ENCODE results near the gene C16orf46.

C16orf46 gene

GRCh38 chr16:81018496-81018895, 58.5 kb downstream of the C16orf46 start:
- DNase-seq (ENCODE audit: low read depth): no peak
- TF ChIP-seq, protein P1, sequence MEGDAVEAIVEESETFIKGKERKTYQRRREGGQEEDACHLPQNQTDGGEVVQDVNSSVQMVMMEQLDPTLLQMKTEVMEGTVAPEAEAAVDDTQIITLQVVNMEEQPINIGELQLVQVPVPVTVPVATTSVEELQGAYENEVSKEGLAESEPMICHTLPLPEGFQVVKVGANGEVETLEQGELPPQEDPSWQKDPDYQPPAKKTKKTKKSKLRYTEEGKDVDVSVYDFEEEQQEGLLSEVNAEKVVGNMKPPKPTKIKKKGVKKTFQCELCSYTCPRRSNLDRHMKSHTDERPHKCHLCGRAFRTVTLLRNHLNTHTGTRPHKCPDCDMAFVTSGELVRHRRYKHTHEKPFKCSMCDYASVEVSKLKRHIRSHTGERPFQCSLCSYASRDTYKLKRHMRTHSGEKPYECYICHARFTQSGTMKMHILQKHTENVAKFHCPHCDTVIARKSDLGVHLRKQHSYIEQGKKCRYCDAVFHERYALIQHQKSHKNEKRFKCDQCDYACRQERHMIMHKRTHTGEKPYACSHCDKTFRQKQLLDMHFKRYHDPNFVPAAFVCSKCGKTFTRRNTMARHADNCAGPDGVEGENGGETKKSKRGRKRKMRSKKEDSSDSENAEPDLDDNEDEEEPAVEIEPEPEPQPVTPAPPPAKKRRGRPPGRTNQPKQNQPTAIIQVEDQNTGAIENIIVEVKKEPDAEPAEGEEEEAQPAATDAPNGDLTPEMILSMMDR (IDR thresholded peaks at IDR 0.05; ENCODE audit: low read depth, low read length, missing control alignments): no peak
- H3K4me3 ChIP-seq (ENCODE audit: low read depth, low read length): no peak overlapping the region

GRCh38 chr16:81014672-81015071, 62.4 kb downstream of the C16orf46 start:
- TF ChIP-seq, protein P1 (IDR thresholded peaks at IDR 0.05; ENCODE audit: low read depth, low read length, missing control alignments): no peak
- DNase-seq (ENCODE audit: low read depth): no peak
- no peak overlapping the region for H3K4me3 ChIP-seq (ENCODE audit: low read depth, low read length)

DNA sequence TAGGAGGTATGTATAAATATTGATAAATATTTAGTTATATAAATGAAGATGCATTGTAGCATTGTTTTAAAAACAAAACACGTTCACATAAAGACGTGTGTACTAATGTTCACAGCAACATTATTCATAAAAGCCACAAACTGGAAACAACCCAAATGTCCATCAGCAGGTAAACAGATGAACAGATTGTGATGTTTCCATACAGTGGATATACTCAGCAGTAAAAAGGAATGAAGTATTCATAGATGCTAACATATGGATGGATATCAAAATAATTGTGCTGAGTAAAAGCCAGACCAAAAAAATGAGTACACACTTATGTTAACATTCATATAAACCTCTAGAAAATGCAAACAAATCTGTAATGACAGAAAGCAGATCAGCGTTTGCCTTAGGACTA, 64.1 kb downstream of the C16orf46 start:
- DNase-seq (ENCODE audit: low read depth): no peak

More for the DNA sequence above, 64.1 kb downstream of the C16orf46 start:
- no peak overlapping the region for H3K4me3 ChIP-seq (ENCODE audit: low read depth, low read length)
- TF ChIP-seq, protein P1 (IDR thresholded peaks at IDR 0.05; ENCODE audit: low read depth, low read length, missing control alignments): no peak
